Stimulated activated CD8-positive, alpha-beta memory T cell treated with anti-CD3 and anti-CD28 coated beads, Interleukin-12 subunit alpha, Interleukin-12 subunit beta, amount 100 ng/mL, for 1 hour (primary cell): ENCODE data around the gene PTPRN2.
"Not testable (repeated sequence)": the region's sequence is repeated elsewhere in the genome, so short reads cannot be mapped to it uniquely, and the experiment has no call there.

ENCODE experiments used
- DNase-seq: peaks from one replicate; pipeline ENCODE4 v3.0.0-alpha.2; 2020; ENCODE audit warnings: low read depth

PTPRN2 gene

GRCh38 chr7:158366916-158367633 lies 220.5 kb downstream of the PTPRN2 start:
- DNase-seq: no peak

GRCh38 chr7:158366346-158366745 lies 221.3 kb downstream of the PTPRN2 start:
- DNase-seq: no peak

GRCh38 chr7:158365267-158365666 lies 222.4 kb downstream of the PTPRN2 start:
- no peak for DNase-seq

- DNase-seq: no peak
These were observed 223.2 kb downstream of the PTPRN2 start for GRCh38 chr7:158364451-158364850.

GRCh38 chr7:158362912-158363905 lies 224.4 kb downstream of the PTPRN2 start:
- DNase-seq: no peak

GRCh38 chr7:158362001-158362400 lies 225.6 kb downstream of the PTPRN2 start:
- DNase-seq: no peak

- DNase-seq: no peak
These were observed 226.2 kb downstream of the PTPRN2 start for GRCh38 chr7:158361326-158361946.

GRCh38 chr7:158358926-158359645 lies 228.5 kb downstream of the PTPRN2 start:
- DNase-seq: no peak

- no peak for DNase-seq
These were observed 229.5 kb downstream of the PTPRN2 start for GRCh38 chr7:158357898-158358821.

GRCh38 chr7:158357106-158357897 lies 230.3 kb downstream of the PTPRN2 start:
- no peak for DNase-seq

- DNase-seq: no peak
These were observed 231.2 kb downstream of the PTPRN2 start for GRCh38 chr7:158356454-158356853.

GRCh38 chr7:158355456-158356065 lies 232.1 kb downstream of the PTPRN2 start:
- DNase-seq: no peak

GRCh38 chr7:158354861-158355260 lies 232.8 kb downstream of the PTPRN2 start:
- DNase-seq: no peak

GRCh38 chr7:158353606-158354570 lies 233.7 kb downstream of the PTPRN2 start:
- no peak for DNase-seq

- not testable (repeated sequence) for DNase-seq
These were observed 235.5 kb downstream of the PTPRN2 start for GRCh38 chr7:158351899-158352729.

GRCh38 chr7:158351481-158351880 lies 236.1 kb downstream of the PTPRN2 start:
- DNase-seq: no peak

- DNase-seq: no peak
These were observed 236.6 kb downstream of the PTPRN2 start for GRCh38 chr7:158351051-158351450.
